ENCODE measurements around the gene NGDN. TPM values are rescaled to one million over a fixed set of nuclear protein-coding genes. Genes with fewer than 3 reads are reported as not detected.

Gene NGDN, protein sequence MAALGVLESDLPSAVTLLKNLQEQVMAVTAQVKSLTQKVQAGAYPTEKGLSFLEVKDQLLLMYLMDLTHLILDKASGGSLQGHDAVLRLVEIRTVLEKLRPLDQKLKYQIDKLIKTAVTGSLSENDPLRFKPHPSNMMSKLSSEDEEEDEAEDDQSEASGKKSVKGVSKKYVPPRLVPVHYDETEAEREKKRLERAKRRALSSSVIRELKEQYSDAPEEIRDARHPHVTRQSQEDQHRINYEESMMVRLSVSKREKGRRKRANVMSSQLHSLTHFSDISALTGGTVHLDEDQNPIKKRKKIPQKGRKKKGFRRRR
- total RNA-seq (10 to 100 TPM; 24.4 to 61.3 (median 36.3) TPM), polyA plus RNA-seq (10 to 100 TPM; 32.1 to 57.8 (median 40.5) TPM)
- long read RNA-seq, donor 1, transcript NGDN-202 (11 exons, 1,143 nt): major isoform, 12 of 30 reads
- long read RNA-seq, donor 1, partial matches to known transcripts: 15 of 30 reads
- long read RNA-seq, donor 1, other reads (novel, unspliced or antisense): 0 of 30 reads
- long read RNA-seq, donor 2, transcript NGDN-202 (11 exons, 1,143 nt): major isoform, 5 of 18 reads
- long read RNA-seq, donor 2, partial matches to known transcripts: 11 of 18 reads
- long read RNA-seq, donor 2, other reads (novel, unspliced or antisense): 0 of 18 reads
- long read RNA-seq, donor 3, transcript NGDN-202 (11 exons, 1,143 nt): major isoform, 11 of 11 reads
- long read RNA-seq, donor 3, partial matches to known transcripts: 0 of 11 reads
- long read RNA-seq, donor 3, other reads (novel, unspliced or antisense): 0 of 11 reads
- long read RNA-seq, donor 4, transcript NGDN-202 (11 exons, 1,143 nt): major isoform, 31 of 44 reads
- long read RNA-seq, donor 4, partial matches to known transcripts: 8 of 44 reads
- long read RNA-seq, donor 4, other reads (novel, unspliced or antisense): 5 of 44 reads
- long read RNA-seq, donor 5, transcript NGDN-202 (11 exons, 1,143 nt): major isoform, 35 of 39 reads
- long read RNA-seq, donor 5, partial matches to known transcripts: 1 of 39 reads
- long read RNA-seq, donor 5, other reads (novel, unspliced or antisense): 2 of 39 reads
- long read RNA-seq, donor 6, transcript NGDN-202 (11 exons, 1,143 nt): major isoform, 26 of 31 reads
- long read RNA-seq, donor 6, partial matches to known transcripts: 3 of 31 reads
- long read RNA-seq, donor 6, other reads (novel, unspliced or antisense): 2 of 31 reads
- long read RNA-seq, donor 7, transcript NGDN-202 (11 exons, 1,143 nt): major isoform, 6 of 13 reads
- long read RNA-seq, donor 7, partial matches to known transcripts: 7 of 13 reads
- long read RNA-seq, donor 7, other reads (novel, unspliced or antisense): 0 of 13 reads
- long read RNA-seq, donor 8, transcript NGDN-202 (11 exons, 1,143 nt): major isoform, 15 of 31 reads
- long read RNA-seq, donor 8, partial matches to known transcripts: 14 of 31 reads
- long read RNA-seq, donor 8, other reads (novel, unspliced or antisense): 0 of 31 reads
- long read RNA-seq, donor 9, transcript NGDN-202 (11 exons, 1,143 nt): major isoform, 10 of 16 reads
- long read RNA-seq, donor 9, partial matches to known transcripts: 5 of 16 reads
- long read RNA-seq, donor 9, other reads (novel, unspliced or antisense): 0 of 16 reads
- long read RNA-seq, donor 10, transcript NGDN-202 (11 exons, 1,143 nt): major isoform, 11 of 20 reads
- long read RNA-seq, donor 10, partial matches to known transcripts: 8 of 20 reads
- long read RNA-seq, donor 10, other reads (novel, unspliced or antisense): 0 of 20 reads

DNA sequence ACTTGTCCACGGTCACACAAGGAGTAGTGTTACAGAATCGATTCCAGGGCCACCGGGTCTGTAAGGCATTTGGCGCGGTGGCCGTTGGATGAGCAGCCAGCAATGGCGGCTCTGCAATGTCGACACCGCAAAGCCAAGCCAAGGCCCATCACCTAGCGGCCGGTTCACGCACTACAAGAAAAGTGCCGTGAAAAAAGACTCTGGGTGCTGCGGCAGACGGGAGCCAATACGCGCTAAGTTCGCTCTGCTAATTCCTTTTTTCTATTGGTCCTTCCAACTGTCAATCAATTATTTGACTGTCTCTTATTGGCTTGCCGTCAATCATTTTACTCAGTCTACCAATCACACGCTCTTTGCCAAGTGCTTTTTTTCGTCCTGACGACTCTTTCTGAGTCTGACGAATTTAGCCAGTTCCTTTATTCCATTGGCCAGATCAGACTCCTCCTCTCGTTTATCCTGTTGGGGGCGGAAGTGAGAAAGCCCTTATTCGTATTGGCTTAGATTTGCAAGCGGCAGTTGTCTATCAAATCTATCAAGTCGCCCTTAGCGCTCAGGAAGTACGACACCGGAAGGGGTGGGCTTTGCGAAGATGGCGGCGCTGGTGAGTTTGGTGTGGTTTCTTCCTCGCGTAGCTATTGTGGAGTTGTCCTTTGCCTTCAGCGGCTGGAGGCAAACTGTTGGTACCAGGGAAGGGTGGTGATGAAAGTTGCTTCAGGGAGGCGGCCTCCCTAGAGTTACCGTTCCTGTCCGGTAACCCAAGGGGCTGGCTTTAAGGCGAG lies at the start of gene NGDN:
Gene NGDN, plus strand, starts transcription at position 577 of the 779 bp plus-strand sequence. Its CDS starts 13 bp downstream, at position 590.
- TF ChIP-seq, protein P1, sequence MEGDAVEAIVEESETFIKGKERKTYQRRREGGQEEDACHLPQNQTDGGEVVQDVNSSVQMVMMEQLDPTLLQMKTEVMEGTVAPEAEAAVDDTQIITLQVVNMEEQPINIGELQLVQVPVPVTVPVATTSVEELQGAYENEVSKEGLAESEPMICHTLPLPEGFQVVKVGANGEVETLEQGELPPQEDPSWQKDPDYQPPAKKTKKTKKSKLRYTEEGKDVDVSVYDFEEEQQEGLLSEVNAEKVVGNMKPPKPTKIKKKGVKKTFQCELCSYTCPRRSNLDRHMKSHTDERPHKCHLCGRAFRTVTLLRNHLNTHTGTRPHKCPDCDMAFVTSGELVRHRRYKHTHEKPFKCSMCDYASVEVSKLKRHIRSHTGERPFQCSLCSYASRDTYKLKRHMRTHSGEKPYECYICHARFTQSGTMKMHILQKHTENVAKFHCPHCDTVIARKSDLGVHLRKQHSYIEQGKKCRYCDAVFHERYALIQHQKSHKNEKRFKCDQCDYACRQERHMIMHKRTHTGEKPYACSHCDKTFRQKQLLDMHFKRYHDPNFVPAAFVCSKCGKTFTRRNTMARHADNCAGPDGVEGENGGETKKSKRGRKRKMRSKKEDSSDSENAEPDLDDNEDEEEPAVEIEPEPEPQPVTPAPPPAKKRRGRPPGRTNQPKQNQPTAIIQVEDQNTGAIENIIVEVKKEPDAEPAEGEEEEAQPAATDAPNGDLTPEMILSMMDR (IDR thresholded peaks at IDR 0.05): peak; percentile 83 to 97 (median 93)
- peak; percentile 58 to 61 for TF ChIP-seq POLR2A (IDR thresholded peaks at IDR 0.05)
- intact Hi-C loops (cut with DNase I): loop anchor here in 1 of 2 donors (10.0 kb wide), 1 partner anchor 125 kb away; no protein-coding TSS in a partner anchor
- Histone ChIP-seq H3K27me3 (no peaks in the 10 kb centered on the region), H3K36me3 (replicated peaks in 1 of 2) (peaks cover 0 to 34% of the 10 kb centered on the region in 2 donors), H3K27ac (peak within 1 kb of the TSS; percentile 43 to 83 (median 78)), H3K4me1 (replicated peaks in 1 of 2) (peaks cover 3 to 7% of the 10 kb centered on the region in 2 donors), H3K4me3 (peak within 1 kb of the TSS; percentile 50 to 100 (median 76)), H3K9me3 (replicated peaks in 1 of 3) (no peaks in the 10 kb centered on the region)
- 1 to 6% (median 2%) methylated on average over 29 to 41 of the region's 41 CpGs for WGBS, 4 donors
- DNase-seq: peak; percentile 94 to 99 (median 97)

DNA sequence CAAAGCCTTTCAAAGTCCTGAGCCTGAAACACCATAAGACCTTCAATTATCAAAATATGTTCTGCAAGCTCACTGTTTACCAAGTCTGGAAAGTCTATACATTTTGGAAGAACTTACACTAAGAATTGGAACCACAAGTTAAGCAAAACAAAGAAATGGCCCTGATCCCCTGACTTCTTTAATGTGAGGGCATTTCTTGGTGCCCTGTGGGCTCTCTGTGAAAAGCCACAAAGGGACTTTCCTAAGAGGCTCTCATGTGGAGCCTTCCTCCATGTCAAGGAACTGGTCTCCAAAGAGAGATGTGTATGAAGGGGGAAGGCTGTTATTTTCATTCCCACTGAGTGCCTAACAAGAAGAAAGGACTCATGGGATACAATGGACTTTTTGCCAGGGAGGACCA lies 47.9 kb upstream of the NGDN start:
- Histone ChIP-seq H3K4me3 (no peak overlapping the region), H3K36me3 (replicated peaks in 1 of 2) (no peaks in the 10 kb centered on the region), H3K9me3 (replicated peaks in 1 of 3) (no peaks in the 10 kb centered on the region), H3K27me3 (no peaks in the 10 kb centered on the region), H3K4me1 (replicated peaks in 1 of 2) (no peaks in the 10 kb centered on the region), H3K27ac (no peak overlapping the region)
- DNase-seq: no peak
- intact Hi-C loops (cut with DNase I): no loop called here
- TF ChIP-seq POLR2A (IDR thresholded peaks at IDR 0.05): no peak
- TF ChIP-seq, protein P1 (IDR thresholded peaks at IDR 0.05): no peak

DNA sequence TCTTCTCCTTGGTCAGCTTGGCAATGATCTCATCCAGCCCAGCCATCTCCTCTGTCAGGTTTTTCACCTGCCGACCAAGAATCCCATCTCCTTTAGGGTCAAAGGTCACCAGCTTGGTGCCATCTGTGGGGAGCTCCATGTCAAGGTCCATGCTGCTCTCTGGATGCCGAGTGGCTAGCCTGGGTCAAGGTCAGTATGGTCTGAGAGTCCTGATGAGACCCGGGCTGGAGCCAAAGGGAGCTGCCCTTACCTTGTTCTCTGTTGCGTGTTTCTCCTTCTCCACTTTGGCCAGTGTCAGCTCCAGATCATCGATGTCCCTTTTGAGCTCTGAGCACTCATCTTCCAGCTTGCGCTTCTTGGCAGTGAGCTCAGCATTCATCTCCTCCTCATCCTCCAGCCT lies 45.8 kb upstream of the NGDN start:
- intact Hi-C loops (cut with DNase I): no loop called here
- Histone ChIP-seq H3K4me3 (no peak overlapping the region), H3K9me3 (replicated peaks in 1 of 3) (no peaks in the 10 kb centered on the region), H3K27me3 (no peaks in the 10 kb centered on the region), H3K27ac (no peak overlapping the region), H3K36me3 (replicated peaks in 1 of 2) (no peaks in the 10 kb centered on the region), H3K4me1 (replicated peaks in 1 of 2) (no peaks in the 10 kb centered on the region)
- WGBS, 4 donors: 76 to 88% (median 83%) methylated on average over 5 to 6 of the region's 6 CpGs
- TF ChIP-seq, protein P1 (IDR thresholded peaks at IDR 0.05): no peak
- TF ChIP-seq POLR2A (IDR thresholded peaks at IDR 0.05): no peak
- DNase-seq: no peak

Data from adrenal gland (tissue), 19 donors.